ENCODE data around the gene PCMTD2.
"Not testable (repeated sequence)": the region's sequence is repeated elsewhere in the genome, so short reads cannot be mapped to it uniquely, and the experiment has no call there.

PCMTD2 gene

GRCh38 chr20:64232794-64233193 is 22.8 kb upstream of the PCMTD2 start:
- no peak for DNase-seq (ENCODE audit: low read depth)
- H3K4me3 ChIP-seq (ENCODE audit: low read depth, low read length): no peak overlapping the region

GRCh38 chr20:64233725-64234124 is 21.8 kb upstream of the PCMTD2 start:
- no peak for TF ChIP-seq CTCF (IDR thresholded peaks at IDR 0.05; ENCODE audit: low read depth, low read length, missing control alignments)
- no peak overlapping the region for H3K4me3 ChIP-seq (ENCODE audit: low read depth, low read length)
- DNase-seq (ENCODE audit: low read depth): no peak

More at GRCh38 chr20:64232794-64233193, 22.8 kb upstream of the PCMTD2 start:
- no peak for TF ChIP-seq CTCF (IDR thresholded peaks at IDR 0.05; ENCODE audit: low read depth, low read length, missing control alignments)

- DNase-seq (ENCODE audit: low read depth): no peak
- no peak overlapping the region for H3K4me3 ChIP-seq (ENCODE audit: low read depth, low read length)
- no peak for TF ChIP-seq CTCF (IDR thresholded peaks at IDR 0.05; ENCODE audit: low read depth, low read length, missing control alignments)
Measured at GRCh38 chr20:64234291-64234791, 21.2 kb upstream of the PCMTD2 start.

- H3K4me3 ChIP-seq (ENCODE audit: low read depth, low read length); DNase-seq (ENCODE audit: low read depth): not testable (repeated sequence)
Measured at GRCh38 chr20:64234921-64235565, 20.5 kb upstream of the PCMTD2 start.

GRCh38 chr20:64236137-64237088 is 19.1 kb upstream of the PCMTD2 start:
- no peak for TF ChIP-seq CTCF (IDR thresholded peaks at IDR 0.05; ENCODE audit: low read depth, low read length, missing control alignments)
- H3K4me3 ChIP-seq (ENCODE audit: low read depth, low read length): no peak overlapping the region
- no peak for DNase-seq (ENCODE audit: low read depth)

GRCh38 chr20:64237316-64237715 is 18.2 kb upstream of the PCMTD2 start:
- no peak for DNase-seq (ENCODE audit: low read depth)
- no peak for TF ChIP-seq CTCF (IDR thresholded peaks at IDR 0.05; ENCODE audit: low read depth, low read length, missing control alignments)
- no peak overlapping the region for H3K4me3 ChIP-seq (ENCODE audit: low read depth, low read length)

GRCh38 chr20:64238115-64238825 is 17.3 kb upstream of the PCMTD2 start:
- TF ChIP-seq CTCF (IDR thresholded peaks at IDR 0.05; ENCODE audit: low read depth, low read length, missing control alignments): no peak
- H3K4me3 ChIP-seq (ENCODE audit: low read depth, low read length): no peak overlapping the region
- no peak for DNase-seq (ENCODE audit: low read depth)

All from GM12864 (cell line).